Measurements from ENCODE around the gene THSD4.

- TF ChIP-seq CTCF (IDR thresholded peaks at IDR 0.05; ENCODE audit: poor library complexity, severe bottlenecking) (no peak), RAD21 (conservative IDR thresholded peaks at IDR 0.05) (no peak)
These were observed 221.4 kb downstream of the THSD4 start for GRCh38 chr15:71336671-71337070.

Measured in neural cell (in vitro differentiated cells).